ENCODE data around the gene WDR1.
A peak's percentile ranks its signal among the peaks of the same experiment; 100 is the strongest.

Gene WDR1

GRCh38 chr4:10116569-10117358, at the start of gene WDR1:
TSS of gene WDR1 (minus strand) at chr4:10116799. CDS start at chr4:10116666, 133 bp downstream.
- DNase-seq (peak; percentile 91), ATAC-seq (peak; percentile 91)

- ATAC-seq (no peak), DNase-seq (peak; percentile 34)
Observed at GRCh38 chr4:10164877-10165283, 48.3 kb upstream of the WDR1 start.

- ATAC-seq (no peak), DNase-seq (no peak)
Observed at GRCh38 chr4:10163296-10163695, 46.7 kb upstream of the WDR1 start.

GRCh38 chr4:10162341-10163000, 45.9 kb upstream of the WDR1 start:
- no peak for ATAC-seq
- no peak for DNase-seq

GRCh38 chr4:10161840-10162239, 45.2 kb upstream of the WDR1 start:
- peak; percentile 22 for DNase-seq
- peak; percentile 44 for ATAC-seq

GRCh38 chr4:10161146-10161545, 44.5 kb upstream of the WDR1 start:
- ATAC-seq (no peak), DNase-seq (no peak)

GRCh38 chr4:10160281-10160856, 43.8 kb upstream of the WDR1 start:
- DNase-seq (no peak), ATAC-seq (no peak)

GRCh38 chr4:10159671-10160070, 43.1 kb upstream of the WDR1 start:
- DNase-seq: no peak
- ATAC-seq: no peak

- ATAC-seq (no peak), DNase-seq (no peak)
Observed at GRCh38 chr4:10158333-10158942, 41.8 kb upstream of the WDR1 start.

GRCh38 chr4:10157478-10158332, 41.1 kb upstream of the WDR1 start:
- ATAC-seq: peak; percentile 50

GRCh38 chr4:10154241-10154640, 37.6 kb upstream of the WDR1 start:
- DNase-seq (no peak), ATAC-seq (no peak)

More at GRCh38 chr4:10157478-10158332, 41.1 kb upstream of the WDR1 start:
- DNase-seq: peak; percentile 48

- DNase-seq (no peak), ATAC-seq (no peak)
Observed at GRCh38 chr4:10153161-10153560, 36.6 kb upstream of the WDR1 start.

- DNase-seq (no peak), ATAC-seq (no peak)
Observed at GRCh38 chr4:10151182-10151581, 34.6 kb upstream of the WDR1 start.

GRCh38 chr4:10144966-10145365, 28.4 kb upstream of the WDR1 start:
- DNase-seq: no peak
- ATAC-seq: no peak

GRCh38 chr4:10144479-10144878, 27.9 kb upstream of the WDR1 start:
- DNase-seq: no peak
- no peak for ATAC-seq

GRCh38 chr4:10143171-10143570, 26.6 kb upstream of the WDR1 start:
- DNase-seq (no peak), ATAC-seq (no peak)

GRCh38 chr4:10140866-10141759, 24.5 kb upstream of the WDR1 start:
- no peak for DNase-seq
- ATAC-seq: no peak

GRCh38 chr4:10139518-10139917, 22.9 kb upstream of the WDR1 start:
- DNase-seq (no peak), ATAC-seq (no peak)

- ATAC-seq: no peak
Observed at GRCh38 chr4:10135260-10135659, 18.7 kb upstream of the WDR1 start.

GRCh38 chr4:10134141-10134540, 17.5 kb upstream of the WDR1 start:
- ATAC-seq: no peak

More at GRCh38 chr4:10135260-10135659, 18.7 kb upstream of the WDR1 start:
- DNase-seq: no peak

GRCh38 chr4:10131202-10131601, 14.6 kb upstream of the WDR1 start:
- ATAC-seq (no peak), DNase-seq (no peak)

More at GRCh38 chr4:10134141-10134540, 17.5 kb upstream of the WDR1 start:
- no peak for DNase-seq

Measured in stimulated activated naive CD8-positive, alpha-beta T cell treated with anti-CD3 and anti-CD28 coated beads, Interleukin-15, Interleukin-2, amounts not matched to agents 100 U/mL and 50 U/mL, for 24 hours (primary cell).